Measurements from ENCODE around the gene DENND4A. TPM values are rescaled to one million over a fixed set of nuclear protein-coding genes. Genes with fewer than 3 reads are reported as not detected.
"Not testable (repeated sequence)": the region's sequence is repeated elsewhere in the genome, so short reads cannot be mapped to it uniquely, and the experiment has no call there.

The DENND4A gene
- total RNA-seq, 1 donor, result 37.6 TPM

- no peak for TF ChIP-seq CTCF (IDR thresholded peaks at IDR 0.05; ENCODE audit: insufficient read depth, low read depth, low read length)
- no peak overlapping the region for H3K4me3 ChIP-seq (ENCODE audit: low read depth, low read length)
- no peak for DNase-seq (ENCODE audit: low read depth)
Observed at GRCh38 chr15:65787260-65787659, 4.8 kb downstream of the DENND4A start.

DNA sequence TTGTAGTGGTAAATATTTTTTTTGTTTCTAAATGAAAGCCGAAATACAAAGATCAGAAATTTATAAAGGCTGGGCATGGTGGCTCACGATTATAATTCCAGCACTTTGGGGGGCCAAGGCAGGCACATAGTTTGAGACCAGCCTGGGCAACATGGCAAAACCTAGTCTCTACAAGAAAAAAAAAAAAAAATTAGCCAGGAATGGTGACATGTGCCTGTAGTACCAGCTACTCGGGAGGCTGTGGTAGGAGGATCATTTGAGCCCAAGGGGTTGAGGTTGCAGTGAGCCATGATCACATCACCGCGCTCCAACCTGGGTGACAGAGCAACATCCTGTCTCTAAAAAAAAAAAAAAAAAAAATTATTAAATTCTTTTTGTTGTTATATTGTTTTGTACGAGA is 6.9 kb downstream of the DENND4A start:
- no peak for DNase-seq (ENCODE audit: low read depth)
- no peak for TF ChIP-seq CTCF (IDR thresholded peaks at IDR 0.05; ENCODE audit: insufficient read depth, low read depth, low read length)
- H3K4me3 ChIP-seq (ENCODE audit: low read depth, low read length), result no peak overlapping the region

- no peak for TF ChIP-seq CTCF (IDR thresholded peaks at IDR 0.05; ENCODE audit: insufficient read depth, low read depth, low read length)
Observed at GRCh38 chr15:65783872-65784271, 8.2 kb downstream of the DENND4A start.

DNA sequence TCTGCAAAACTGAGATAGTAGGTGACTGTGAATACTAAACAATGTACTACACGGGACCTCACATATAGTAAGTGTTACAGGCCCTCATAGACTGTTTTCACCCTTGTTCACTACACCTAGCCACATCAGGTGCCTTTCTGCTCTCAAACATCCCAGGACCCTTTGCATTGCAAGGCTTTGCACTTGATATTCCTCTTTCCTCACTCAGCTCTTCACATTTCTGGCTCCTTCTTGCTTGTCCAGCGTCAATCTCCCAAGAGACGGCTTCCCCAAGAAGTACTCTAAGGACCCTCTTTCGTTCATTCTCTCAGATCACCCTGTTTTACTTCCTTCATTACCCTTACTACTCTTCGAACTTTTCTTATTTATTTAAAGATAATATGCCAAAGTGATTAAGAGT is 10.0 kb downstream of the DENND4A start:
- no peak for DNase-seq (ENCODE audit: low read depth)
- no peak for TF ChIP-seq CTCF (IDR thresholded peaks at IDR 0.05; ENCODE audit: insufficient read depth, low read depth, low read length)
- no peak overlapping the region for H3K4me3 ChIP-seq (ENCODE audit: low read depth, low read length)

More at GRCh38 chr15:65783872-65784271, 8.2 kb downstream of the DENND4A start:
- H3K4me3 ChIP-seq (ENCODE audit: low read depth, low read length), result no peak overlapping the region
- DNase-seq (ENCODE audit: low read depth), result peak; percentile 12

- H3K4me3 ChIP-seq (ENCODE audit: low read depth, low read length); DNase-seq (ENCODE audit: low read depth): not testable (repeated sequence)
Observed at GRCh38 chr15:65778701-65779100, 13.4 kb downstream of the DENND4A start.

- no peak for TF ChIP-seq CTCF (IDR thresholded peaks at IDR 0.05; ENCODE audit: insufficient read depth, low read depth, low read length)
- H3K4me3 ChIP-seq (ENCODE audit: low read depth, low read length), result no peak overlapping the region
- DNase-seq (ENCODE audit: low read depth), result no peak
Observed at GRCh38 chr15:65778269-65778668, 13.8 kb downstream of the DENND4A start.

DNA sequence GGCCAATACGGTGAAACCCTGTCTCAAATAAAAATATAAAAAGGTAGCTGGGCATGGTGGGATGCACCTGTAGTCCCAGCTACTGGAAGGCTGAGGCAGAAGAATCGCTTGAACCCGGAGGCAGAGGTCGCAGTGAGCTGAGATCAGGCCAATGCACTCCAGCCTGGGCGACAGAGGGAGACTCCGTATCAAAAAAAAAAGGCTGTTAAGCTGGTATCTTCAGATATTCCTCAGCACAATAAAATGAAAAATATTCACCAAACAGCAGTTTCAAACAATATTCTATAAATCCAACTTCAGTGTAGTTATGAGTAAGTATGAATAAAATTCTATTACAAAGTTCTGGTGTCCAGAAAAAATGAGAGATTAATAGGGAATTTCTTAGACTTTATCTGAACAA is 14.2 kb downstream of the DENND4A start:
- H3K4me3 ChIP-seq (ENCODE audit: low read depth, low read length), result no peak overlapping the region
- no peak for TF ChIP-seq CTCF (IDR thresholded peaks at IDR 0.05; ENCODE audit: insufficient read depth, low read depth, low read length)
- DNase-seq (ENCODE audit: low read depth), result no peak
